EH (cell line): ENCODE measurements around the gene NDUFAF8.

Experiments used
- DNase-seq: peaks from one replicate; pipeline ENCODE4 v3.0.0-alpha.2; 2015; ENCODE audit warnings: low read depth

The NDUFAF8 gene, protein sequence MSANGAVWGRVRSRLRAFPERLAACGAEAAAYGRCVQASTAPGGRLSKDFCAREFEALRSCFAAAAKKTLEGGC

DNA sequence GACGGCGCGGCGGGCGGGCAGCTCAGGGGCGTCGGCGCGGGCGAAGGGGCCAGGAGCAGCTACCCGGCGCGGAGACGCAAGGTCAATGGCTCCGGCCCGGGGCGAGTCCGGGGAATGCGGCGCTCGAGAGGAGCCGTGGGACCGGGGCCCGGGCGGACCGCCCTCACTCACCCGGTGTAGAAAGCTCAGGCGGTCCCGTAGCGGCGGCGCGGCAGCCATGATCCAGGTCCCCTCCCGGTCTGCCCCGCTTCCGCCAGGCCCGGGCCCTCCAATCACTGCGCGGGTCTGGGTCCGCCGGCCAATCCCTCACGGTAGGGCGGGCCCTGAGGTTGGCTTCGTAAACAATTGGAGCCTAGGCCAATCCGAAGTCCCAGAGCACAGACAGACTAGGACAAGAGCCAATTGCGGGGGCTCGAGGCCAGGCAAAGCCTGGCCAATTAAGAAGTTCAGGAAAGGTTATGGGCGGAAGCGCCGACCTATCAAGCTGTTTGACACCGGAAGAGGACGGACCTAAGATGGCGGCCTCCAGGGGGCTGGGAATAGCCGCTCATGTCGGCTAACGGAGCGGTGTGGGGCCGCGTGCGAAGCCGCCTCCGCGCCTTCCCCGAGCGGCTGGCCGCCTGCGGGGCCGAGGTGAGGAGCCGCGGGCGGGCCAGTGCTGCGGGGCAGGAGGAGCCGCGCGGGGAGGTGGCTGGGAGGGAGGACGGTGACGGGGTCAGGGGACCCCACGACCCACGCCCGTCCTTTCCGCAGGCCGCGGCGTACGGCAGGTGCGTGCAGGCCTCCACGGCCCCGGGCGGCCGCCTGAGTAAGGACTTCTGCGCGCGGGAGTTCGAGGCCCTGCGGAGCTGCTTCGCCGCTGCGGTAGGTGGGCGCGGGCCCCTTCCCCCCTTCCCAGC, at the start of gene NDUFAF8, which contains the start of gene TEPSIN:
Gene NDUFAF8, plus strand, starts transcription at position 504 of the 899 bp plus-strand sequence. Its CDS starts 46 bp downstream, at position 550.
Gene TEPSIN, minus strand, starts transcription at position 241 of the 899 bp plus-strand sequence. Its CDS starts 22 bp downstream, at position 219.
- peak; percentile 100 for DNase-seq

DNA sequence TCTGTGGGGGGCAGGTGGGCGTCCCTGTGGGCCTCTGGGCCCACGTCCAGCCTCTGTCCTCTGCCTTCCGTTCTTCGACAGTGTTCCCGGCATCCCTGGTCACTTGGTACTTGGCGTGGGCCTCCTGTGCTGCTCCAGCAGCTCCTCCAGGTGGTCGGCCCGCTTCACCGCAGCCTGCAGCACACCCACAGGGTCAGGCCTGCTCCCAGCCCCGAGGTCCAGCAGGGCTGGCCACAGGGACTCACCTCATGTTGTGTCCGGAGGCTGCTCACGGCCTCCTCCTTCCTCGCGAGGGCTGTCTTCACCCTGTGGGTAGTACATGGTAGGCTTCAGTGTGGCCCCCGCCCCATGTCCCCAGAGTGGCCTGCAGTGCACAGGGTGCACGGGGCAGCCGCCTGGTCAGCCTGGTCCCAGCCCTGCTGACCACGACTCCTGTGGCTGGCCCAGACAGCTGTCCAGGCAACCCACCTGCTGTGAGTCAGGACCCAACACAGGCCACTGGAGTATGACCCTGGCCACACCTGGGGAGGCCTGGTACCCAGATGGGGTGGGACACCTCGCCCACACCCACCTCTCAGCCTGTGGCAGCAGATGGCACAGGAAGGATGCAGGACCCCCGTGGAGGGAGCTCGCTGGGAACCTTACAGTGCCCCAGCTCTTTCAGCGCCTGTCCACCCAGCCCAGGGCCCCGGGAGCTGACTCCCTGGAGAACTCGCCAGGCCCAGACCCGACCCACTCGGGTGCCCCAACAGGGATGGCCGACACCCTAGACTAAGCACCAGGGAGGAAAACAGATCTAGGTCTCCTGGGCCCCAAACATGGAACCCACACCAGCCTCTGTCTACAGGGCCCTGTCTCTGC, 49.2 kb upstream of the NDUFAF8 start:
- DNase-seq: no peak

DNA sequence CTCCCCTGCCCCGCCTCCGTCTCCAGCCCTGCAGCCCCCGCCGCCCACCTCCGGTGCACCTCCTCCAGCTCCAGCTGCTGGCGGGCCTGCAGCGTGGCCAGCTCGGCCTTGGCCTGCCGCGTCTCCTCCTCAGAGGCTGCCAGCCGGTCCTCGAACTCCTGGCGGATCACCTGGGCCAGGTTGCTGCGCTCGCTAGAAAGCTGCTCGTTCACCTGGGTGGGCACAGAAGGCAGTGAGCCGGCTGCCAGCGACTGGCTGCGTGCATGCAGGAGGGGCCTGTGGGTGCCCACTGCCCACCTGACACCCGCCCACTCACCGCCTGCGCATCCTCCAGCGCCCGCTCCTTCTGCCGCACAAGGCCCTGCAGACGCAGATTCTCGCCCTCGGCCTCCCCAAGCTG, 48.5 kb upstream of the NDUFAF8 start:
- DNase-seq: no peak

DNA sequence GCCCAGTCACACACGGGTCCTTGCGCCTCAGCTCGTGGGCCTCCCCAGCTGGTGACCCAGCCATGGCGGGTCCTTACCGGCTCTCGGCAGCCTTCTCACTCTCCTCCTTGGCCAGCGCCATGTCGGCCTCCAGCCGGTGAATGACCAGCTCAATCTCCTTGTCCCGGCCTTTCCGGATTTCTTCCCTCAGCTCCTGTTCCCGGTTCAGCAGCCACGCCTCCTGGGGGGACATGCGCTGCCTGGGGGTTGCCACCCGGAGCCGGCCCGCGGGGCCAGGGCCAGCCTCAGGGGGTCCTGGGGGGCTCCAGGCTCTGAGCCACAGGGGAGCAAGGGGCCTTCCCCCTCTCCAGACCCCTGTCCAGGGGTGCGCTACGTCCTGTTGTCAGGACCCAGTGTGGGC, 48.0 kb upstream of the NDUFAF8 start:
- no peak for DNase-seq

DNA sequence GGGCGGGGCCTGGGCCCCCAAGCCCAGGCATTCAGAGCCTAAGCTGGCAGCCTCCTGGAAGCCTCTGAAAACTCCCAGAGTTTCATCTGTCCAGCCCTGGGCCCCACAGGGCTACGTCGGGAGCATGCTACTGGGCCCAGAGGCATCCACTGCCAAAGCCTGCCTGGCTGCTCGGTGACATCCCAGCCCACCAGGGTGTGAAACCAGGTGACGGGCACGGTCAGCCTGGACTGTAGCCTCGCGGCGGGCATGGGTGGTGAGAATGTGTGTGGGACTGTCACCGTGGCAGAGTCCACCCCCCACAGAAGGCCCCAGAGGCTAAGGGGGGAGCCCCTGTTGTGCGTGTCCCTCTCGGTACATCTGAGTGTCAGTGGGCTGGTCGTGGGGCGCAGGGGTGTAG, 47.5 kb upstream of the NDUFAF8 start:
- no peak for DNase-seq

DNA sequence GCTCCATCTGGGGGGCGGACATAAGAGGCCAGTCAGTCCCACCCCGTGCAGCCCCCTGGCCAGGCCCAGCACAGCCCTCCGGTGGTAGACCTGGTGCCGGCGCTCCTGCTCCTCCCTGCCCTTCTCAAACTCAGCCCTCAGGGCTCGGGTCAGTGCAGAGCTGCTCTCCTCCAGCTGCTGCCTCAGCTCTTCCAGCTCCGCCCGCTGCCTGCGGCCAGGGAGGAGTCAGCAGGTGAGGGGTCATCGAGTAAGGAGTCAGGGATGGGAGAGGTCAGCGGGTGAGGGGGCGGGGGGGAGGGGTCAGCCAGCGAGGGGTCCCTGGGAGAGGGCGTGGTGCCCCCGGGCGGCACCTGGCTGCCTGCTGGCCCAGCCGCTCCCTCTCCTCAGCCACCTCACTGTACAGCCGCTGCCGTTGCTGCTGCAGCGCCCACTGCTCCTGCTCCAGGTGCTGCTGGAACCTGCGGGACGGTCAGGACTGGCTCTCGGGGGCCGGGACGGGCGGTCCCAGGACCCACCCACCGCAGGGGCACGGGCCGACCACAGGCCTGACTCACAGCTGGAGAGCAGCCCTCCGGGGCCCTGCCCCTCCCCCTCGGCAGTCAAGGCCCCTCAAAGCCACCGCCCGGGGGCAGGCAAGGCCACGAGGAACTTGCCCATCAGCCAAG, 46.6 kb upstream of the NDUFAF8 start:
- DNase-seq: no peak

DNA sequence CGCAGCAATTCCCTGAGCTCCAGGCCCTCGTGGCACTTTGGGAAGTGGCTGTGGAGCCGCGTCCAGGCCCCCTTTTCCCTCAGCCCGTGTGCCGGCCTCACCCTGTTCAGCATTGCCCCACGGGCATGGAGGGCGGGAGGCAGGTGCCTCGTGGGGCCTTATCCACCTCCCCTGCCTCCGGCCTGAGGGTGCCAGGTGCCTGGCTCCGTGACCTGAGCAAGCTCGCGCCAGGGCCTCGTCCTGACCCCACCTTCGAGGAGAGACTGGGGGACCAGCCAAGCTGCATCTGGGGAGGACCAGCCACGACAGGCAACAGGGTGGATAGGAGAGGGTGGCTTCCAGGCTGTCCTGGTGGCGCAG, 46.1 kb upstream of the NDUFAF8 start:
- no peak for DNase-seq

DNA sequence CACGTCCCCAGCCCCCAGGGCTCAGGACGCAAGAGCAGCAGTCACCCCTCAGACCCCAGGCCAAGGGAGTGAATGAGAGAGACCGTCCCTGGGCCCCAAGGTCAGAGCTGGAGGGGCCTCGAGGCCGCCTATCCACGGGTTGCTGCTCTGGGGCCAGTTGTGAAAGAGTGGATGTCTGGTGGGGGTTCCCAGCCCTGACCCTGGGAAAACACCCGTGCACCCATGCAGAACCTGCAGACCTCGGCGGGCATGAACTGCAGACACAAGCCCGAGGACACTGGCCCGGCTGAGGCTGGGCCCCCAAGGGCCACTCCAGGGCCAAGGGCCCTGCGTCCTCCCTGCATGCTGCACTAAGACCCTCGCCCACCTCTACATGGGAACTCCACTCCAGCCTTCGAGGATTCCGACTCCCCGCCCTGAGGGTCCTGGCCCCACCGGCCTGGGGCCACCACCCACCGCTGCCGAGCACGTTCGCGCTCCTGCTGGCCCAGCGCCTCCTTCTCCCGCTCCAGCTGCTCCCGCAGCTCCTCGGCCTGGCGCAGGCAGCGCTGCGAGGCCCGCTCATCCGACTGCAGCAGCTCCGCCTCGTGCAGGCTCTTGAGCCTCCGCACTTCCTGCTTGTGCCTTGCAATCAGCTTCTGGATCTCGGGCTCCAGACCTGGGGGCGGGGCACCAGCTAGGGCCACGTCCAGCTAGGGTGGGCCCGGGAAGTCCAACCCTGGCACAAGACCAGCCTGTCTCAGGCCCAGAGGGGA, 45.5 kb upstream of the NDUFAF8 start:
- DNase-seq: no peak

DNA sequence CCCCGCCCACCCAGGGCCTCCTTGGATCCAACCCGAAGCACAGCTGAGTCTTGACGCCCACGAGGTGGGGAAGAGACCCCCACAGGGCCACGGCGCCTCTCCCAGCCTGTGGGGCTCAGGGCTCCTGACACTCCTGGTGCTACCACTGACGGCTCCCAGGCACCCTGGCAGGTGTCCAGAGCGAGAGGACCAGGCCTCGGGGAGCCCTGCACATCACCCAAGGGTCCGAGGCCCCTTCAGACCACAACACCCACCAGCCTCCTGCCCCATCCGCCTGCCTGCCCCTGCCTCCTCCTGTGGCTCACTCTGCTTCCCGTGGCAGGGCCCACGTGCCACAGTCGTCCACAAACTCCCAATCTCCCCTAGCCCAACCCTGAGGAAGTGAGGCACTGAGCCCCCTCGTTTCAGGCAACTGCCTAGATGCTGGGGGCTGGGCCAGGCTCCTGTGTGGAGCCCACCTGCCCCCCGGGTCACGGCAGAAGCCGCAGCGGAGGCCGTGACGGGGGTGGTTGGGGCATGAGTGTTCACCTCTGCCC, 44.8 kb upstream of the NDUFAF8 start:
- no peak for DNase-seq

DNA sequence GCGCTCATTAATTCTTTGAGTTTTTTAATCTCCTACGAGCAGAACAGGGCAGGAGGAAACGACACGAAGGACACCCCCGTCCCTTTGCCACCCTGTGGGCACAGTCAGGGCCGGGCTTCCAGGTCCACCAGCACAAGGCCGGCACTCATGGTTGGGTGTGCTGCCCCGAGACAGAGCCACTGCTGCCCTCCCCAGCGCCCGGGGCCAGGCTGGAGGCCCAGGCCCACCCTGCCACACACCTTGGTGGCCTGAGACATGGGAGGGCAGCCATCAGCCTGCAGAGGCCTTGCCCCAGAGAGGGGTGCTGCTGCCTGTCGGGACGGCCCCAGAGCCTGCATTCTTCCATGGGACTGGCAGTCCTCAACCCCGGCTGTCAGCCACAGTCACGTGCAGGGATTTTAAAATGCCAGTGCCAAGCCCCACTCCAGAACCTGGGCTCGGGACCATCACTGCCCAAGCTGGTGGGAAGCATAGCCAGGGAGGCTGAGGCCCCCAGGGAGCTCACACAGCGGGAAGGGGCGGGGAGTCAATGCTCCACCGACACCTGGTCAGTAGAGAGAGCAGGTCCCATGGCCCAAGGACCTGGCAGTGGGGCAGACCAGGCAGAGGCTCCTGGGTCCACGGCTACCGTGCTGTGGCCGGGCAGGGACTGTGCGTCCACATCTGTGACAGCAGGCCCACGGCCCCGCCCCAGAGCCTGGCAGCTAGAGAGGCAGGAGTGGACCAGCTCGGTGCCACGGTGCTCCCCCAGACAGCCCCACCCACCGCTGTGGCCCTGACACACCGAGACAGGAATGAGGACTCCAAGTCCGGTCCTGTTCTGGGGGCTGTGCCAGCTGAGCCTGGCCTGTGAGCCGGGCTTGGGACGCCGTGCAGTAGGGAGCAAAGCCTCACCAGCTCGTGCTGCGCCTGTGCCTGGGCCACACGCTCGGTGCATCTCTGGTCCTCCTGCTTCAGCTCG, 43.9 kb upstream of the NDUFAF8 start:
- no peak for DNase-seq

DNA sequence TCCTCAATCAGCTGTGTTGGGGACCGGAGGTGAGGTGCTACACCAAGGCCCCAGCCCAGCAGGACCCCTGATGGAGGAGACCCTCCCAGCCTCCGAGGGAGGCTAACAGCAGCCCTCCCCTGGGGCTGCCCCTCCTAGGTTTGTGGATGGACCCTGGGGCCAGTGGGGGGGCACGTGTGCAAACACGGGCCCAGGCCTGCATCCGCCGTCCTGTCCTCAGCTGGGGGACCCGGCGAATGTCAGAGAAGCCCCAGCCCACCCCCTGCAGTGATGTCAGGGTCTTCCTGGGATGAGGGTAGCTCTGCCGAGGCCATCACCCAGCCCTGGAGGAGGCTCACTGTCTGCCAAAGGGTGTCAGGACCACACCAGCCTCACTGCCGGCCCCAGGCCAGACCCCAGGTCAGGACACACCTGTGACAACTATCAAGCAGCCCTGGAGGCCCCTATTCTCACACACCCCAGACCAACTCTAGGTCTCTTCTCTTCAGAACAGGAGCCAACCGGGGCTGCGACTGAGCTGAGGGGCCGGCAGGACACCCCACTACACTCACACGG, 43.1 kb upstream of the NDUFAF8 start:
- no peak for DNase-seq

DNA sequence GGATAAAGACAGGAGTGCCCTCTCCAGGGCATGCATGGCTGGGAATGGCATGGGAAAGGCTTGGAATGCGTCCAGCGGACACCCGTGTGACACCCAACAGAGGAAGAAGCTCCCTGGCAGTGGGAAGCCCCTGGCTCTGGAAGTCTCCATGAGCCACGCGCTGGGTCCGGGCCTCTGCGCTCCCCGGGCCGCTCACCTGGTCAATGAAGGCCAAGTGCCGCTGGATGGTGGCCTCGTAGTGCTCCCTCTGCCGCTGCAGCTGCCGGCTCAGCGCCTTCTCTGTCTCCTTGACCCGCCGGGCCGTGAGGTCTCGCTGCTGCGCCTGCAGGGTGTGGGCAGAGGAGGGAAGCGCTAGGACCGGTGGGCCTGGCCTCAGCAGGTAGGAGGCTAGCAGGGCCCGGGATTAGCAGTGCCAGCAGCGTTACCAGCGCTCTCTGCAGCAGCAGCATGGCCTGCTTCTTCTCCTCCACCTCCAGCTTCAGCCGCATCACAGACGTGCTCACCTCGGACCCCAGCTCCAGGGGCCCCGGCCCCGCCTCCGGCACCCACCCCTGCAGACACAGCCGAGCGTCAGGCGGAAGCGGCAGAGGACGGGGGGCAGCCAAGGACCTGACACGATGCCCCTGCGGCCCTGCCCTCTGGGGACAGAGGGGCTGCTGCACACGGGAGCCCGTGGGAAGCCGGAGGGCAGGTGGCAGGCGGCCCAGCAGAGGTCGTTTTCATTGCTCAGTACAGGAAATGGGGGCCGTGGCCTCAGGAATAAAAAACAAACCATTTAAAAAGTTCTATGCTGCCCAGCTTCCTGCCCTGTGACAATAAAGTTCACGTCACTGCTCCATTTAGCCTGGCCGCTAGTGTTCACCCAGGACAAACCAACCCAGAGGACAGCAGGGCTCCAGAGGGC, 42.4 kb upstream of the NDUFAF8 start:
- DNase-seq: no peak

DNA sequence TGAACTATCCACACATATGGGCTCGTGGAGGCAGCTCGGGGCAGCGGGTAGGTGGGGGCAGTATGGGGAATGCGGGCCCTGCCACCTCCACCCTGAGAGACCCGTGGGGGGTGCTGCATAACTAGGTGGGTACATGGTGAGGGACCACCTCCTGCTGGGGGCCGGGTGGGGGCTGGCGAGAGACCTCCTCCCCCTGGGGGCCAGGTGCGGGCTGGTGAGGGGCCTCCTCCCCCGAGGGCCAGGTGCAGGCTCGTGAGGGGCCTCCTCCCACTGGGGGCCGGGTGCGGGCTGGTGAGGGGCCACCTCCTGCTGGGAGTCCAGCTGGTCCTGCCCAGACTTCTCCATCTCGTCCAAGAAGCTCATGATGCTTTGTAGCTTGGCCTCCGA, 41.7 kb upstream of the NDUFAF8 start:
- DNase-seq: no peak

DNA sequence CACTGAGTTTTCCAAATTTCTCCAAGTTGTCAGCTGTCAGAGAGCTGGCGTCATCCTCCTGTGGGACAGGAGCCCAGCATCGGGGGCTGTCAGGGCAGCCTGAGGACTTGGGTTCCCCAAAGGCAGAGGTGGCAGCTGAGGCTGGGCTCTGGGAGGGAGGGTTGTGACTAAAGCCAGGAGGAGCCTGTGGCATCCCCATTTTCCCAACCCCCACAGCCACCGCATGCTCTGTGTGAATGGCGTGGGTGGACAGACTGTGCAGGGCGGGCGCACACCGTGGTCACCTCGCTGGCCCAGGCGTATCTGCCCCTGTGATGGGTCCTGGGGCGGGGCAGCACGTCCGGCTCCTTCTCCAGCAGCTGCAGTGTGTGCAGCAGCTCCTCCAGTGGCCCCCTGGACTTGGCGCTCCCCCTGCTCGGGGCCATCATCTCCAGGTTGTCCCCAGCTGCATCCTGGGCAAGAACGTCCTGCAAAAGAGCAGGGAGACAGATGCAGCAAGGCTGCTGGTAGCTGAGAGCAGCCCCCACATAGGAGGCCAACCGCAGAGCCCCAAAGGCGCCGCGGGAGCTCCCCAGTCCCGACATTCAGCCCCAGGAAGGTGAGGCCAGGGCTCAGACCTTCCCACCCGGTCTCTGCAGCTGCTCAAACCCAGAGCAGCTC, 41.2 kb upstream of the NDUFAF8 start:
- no peak for DNase-seq

DNA sequence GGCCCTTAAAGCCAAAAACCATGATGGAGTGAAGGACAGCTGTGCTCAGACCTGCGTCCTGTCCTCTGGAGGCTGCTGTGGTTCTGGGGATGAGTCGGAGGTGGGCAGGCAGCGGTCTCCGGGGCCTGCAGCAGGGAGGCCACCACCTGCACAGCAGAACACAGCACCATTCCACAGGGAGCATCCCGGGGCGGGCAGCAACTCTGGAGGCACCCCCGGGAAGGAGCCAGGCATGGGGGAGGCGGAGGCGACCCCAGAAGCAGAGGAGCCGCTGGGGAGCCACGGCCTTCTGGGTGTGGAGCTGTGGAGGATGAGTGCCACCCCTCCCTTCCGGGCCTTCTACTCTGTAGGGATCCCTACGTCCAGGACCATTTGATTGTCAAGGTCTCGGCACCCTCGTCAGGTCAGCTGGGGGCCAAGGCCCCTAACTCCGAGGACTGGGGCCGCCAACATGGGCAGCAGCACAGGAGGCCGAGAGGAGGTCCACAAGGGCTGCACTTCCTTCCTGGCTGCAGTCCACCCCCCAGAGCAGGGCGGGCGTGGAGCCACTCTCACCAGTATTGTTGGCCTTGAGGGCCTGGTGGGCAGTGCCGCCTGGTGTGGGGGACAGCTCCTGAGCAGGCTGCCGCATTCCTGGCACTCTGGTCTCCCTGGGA, 40.2 kb upstream of the NDUFAF8 start:
- DNase-seq: no peak

DNA sequence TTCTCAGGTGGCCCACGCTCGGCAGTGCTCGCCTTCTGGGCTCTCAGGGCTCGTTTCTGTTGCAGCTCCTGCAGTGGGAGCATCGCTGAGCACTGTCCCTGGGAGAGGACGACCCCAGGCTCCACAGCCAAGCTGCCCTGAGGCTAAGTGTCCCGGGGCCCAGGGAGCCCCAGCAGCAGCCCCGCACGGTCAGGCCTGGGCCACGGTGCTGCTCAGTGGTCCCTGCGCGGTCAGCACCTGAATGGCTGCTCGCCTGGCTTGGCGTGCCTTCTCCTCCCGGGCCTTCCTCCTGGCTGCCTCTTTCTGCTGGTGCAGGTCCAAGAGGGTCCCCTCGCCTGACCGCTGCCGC, 39.7 kb upstream of the NDUFAF8 start:
- DNase-seq: no peak

DNA sequence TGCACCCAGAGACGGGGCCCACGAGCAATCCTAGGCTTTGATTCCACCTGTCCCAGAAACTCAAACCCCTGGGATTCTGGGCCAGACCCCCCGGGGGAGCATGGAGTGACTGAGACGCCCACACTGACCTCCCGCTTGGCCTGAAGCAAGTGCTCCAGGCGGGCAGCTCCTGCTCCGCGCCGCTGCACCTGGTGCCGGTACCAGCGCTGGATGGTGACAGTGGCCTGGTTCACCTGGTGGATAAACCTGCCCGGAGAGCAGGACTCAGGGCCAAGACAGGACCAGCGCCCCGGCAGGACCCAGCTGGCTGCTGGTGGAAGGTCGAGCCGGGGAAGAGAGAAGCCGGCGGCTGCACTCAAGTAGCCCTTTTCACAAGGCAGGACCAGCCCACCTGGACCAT, 38.9 kb upstream of the NDUFAF8 start:
- no peak for DNase-seq
